Hepatic stellate cell (primary cell): ENCODE data around the gene MAGI2.
"Not testable (repeated sequence)": the region's sequence is repeated elsewhere in the genome, so short reads cannot be mapped to it uniquely, and the experiment has no call there.

Experiments
- DNase-seq: peaks from one replicate; pipeline ENCODE4 v3.0.0; 2011; ENCODE audit warnings: low spot score

Gene MAGI2

GRCh38 chr7:78296046-78296597 lies 1157.3 kb downstream of the MAGI2 start:
- no peak for DNase-seq

DNA sequence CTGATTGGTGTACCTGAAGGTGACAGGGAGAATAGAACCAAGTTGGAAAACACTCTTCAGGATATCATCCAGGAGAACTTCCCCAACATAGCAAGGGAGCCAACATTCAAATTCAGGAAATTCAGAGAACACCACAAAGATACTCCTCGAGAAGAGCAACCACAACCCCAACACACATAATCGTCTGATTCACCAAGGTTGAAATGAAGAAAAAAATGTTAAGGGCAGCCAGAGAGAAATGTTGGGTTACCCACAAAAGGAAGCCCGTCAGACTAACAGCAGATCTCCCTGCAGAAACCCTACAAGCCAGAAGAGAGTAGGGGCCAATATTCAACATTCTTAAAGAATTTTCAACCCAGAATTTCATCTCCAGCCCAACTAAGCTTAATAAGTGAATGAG lies 1164.0 kb downstream of the MAGI2 start:
- not testable (repeated sequence) for DNase-seq

- no peak for DNase-seq
Measured at GRCh38 chr7:78284945-78285344, 1168.5 kb downstream of the MAGI2 start.

GRCh38 chr7:78280276-78280675 lies 1173.2 kb downstream of the MAGI2 start:
- DNase-seq, result no peak

- DNase-seq, result no peak
Measured at GRCh38 chr7:78279457-78279856, 1174.0 kb downstream of the MAGI2 start.

DNA sequence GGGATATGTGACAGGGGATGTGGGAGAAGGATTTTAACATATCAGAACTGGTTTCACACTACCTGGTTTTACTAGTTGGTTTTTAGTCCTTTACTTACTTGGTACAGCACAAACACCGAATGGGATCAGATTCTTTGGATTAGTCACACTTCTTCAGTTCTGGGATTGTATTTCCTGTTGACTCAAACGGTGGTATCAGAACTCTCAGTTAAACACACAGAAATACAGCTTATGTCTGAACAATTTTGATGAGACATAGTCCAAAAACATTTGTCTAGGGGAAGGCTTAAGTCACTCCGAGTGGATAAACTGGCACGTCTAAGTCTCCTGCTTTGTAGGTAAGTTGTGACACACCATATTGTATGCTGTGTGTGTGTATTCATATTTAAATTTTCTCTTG lies 1174.4 kb downstream of the MAGI2 start:
- peak; percentile 23 for DNase-seq

GRCh38 chr7:78267141-78267540 lies 1186.3 kb downstream of the MAGI2 start:
- no peak for DNase-seq

DNA sequence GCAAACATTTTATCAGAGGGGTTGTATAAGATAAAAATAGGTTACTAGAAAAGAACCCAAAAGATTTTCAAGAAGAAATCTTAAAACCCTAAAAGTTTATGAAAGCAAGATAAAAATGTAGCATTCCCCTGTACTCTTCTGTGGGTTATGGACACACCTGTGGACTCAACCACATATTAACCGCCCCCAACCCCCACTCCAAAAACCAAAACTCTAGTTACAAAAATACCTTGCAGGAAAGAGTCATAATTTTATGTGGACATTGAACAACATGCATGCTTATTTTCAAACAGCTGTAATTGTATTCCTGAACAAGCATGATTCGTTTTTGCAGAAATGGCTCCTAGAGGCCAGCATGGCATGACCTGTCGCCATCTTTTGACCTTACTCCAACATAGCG lies 1188.0 kb downstream of the MAGI2 start:
- DNase-seq, result no peak

- no peak for DNase-seq
Measured at GRCh38 chr7:78265071-78265470, 1188.4 kb downstream of the MAGI2 start.

- no peak for DNase-seq
Measured at GRCh38 chr7:78264105-78264504, 1189.4 kb downstream of the MAGI2 start.

DNA sequence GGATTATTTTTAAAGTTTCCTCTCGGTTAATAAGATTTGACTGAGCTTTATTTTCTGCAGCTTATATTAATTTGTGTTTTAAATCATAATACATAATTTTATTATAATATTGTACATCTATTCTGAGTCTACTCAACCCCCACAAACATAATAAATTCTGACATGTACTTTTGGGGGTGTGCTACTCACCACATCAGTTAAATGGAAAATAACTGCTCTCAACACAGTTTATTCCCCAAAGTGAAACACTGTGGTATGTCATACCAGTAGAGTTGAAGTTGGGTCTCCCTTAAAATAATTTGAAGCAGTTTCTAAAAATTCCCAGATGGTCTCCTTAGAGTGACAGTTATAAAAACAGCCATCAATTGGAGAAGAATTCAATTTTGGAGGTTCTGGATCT lies 1191.7 kb downstream of the MAGI2 start:
- DNase-seq, result no peak

GRCh38 chr7:78261302-78261701 lies 1192.2 kb downstream of the MAGI2 start:
- no peak for DNase-seq

GRCh38 chr7:78260826-78261225 lies 1192.6 kb downstream of the MAGI2 start:
- DNase-seq, result peak; percentile 8

DNA sequence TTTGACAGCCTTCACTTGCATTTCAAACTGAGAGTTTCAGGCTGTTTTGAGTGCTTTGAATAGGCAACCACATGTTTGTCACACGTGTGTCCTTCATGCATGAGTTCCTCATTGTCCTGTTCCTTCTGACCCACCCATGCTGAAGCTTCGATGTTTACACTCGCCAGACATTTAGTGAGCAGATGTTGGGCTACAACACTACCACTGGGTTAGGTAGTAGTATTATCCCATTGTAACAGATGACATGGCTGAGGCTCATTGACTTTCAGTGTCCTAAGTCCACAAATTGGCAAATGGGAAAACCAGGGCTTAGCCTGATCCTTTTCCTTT lies 1198.8 kb downstream of the MAGI2 start:
- no peak for DNase-seq

- DNase-seq, result no peak
Measured at GRCh38 chr7:78253850-78254725, 1199.4 kb downstream of the MAGI2 start.

- DNase-seq, result no peak
Measured at GRCh38 chr7:78248867-78249266, 1204.6 kb downstream of the MAGI2 start.

GRCh38 chr7:78247910-78248689 lies 1205.4 kb downstream of the MAGI2 start:
- no peak for DNase-seq

DNA sequence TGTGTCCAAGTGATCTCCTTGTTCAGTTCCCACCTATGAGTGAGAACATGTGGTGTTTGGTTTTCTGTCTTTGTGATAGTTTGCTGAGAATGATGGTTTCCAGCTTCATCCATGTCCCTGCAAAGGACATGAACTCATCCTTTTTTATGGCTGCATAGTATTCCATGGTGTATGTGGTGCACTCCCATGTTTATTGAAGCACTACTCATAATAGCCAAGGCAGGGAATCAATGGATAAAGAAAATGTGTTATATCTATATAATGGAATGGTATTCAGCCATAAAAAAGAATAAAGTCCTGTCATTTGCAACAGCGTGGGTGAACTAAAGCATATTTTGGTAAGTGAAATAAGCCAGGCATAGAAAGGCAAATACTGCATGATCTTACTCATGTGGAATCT lies 1213.3 kb downstream of the MAGI2 start:
- DNase-seq, result not testable (repeated sequence)

DNA sequence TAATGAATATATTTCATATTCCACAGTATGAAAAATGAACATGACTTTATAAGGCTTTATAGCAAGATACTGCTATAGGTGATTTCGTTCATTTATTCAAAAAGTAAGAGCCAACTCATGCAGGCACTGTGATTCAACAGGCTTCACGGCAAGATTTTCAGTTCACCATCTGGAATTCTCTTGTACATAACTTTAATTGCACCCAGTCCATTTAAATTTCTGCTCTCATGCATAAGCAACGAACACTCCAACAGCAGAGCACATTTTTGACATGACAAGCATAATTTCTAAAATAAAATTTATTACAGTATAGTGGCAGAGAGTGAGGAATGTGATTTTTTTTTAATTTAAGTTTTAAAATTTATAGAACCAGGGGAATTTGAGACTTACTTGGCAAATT lies 1218.8 kb downstream of the MAGI2 start:
- no peak for DNase-seq

DNA sequence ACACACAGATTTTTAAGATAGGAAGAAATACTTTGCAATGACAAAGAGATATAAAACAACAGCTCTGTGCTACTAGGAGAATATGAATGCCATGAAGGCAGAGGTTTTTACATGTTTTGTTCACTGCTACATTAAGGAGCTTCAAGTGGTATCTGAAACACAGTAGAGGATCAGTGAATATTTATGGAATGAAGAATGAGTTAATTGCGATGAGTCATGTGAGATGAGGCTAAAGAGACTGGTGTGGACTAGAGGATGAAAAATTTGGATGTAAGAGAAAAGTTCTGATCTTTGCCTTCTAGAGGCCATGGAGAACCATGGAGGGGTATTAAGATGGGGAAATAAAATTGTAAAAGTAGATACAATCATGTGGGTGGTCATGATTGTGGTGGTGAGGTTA lies 1220.7 kb downstream of the MAGI2 start:
- peak; percentile 19 for DNase-seq

DNA sequence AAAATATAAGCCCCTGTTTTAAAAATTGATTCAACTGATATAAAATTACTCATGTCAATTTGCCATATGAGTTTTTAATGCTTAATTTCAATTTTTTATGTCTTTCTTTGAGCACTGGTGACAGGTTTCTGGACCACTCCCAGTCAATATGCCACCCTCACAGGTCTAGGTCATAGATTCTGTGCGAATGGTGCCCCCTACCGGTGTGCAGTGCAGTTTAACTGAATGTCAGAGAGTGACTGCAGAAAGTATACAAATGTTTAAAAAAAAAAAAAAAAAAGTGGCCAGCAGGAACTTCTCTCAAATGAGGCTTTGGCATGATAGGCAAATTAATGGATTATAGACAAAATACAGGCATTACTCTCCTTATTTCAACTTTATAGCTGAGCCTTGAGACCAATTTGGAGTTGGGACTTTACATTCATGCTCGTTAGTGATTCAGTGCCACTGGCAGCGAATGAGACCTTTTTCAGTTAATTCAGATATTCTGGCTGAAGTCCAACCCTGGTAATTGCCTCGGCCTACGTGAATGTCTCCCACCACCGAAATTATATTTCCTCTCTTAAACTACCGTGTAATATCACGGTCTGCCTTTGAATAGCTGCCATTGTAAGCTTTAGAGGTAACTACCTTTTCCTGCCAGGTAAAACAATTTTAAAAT lies 1227.3 kb downstream of the MAGI2 start:
- peak; percentile 8 for DNase-seq

GRCh38 chr7:78225534-78225933 lies 1227.9 kb downstream of the MAGI2 start:
- DNase-seq, result peak; percentile 28

GRCh38 chr7:78224923-78225322 lies 1228.5 kb downstream of the MAGI2 start:
- peak; percentile 7 for DNase-seq
